ENCODE data around the gene WNT7A.

WNT7A gene

GRCh38 chr3:13884851-13885703 is 5.2 kb upstream of the WNT7A start:
- peak; percentile 72 for DNase-seq
- ATAC-seq: no peak

GRCh38 chr3:13883681-13884080 is 3.8 kb upstream of the WNT7A start:
- DNase-seq (no peak), ATAC-seq (no peak)

GRCh38 chr3:13882876-13883275 is 3.0 kb upstream of the WNT7A start:
- DNase-seq (no peak), ATAC-seq (no peak)

GRCh38 chr3:13881536-13882410 is 1.9 kb upstream of the WNT7A start:
- ATAC-seq: no peak
- no peak for DNase-seq

GRCh38 chr3:13880811-13881156 is 913 bp upstream of the WNT7A start:
- ATAC-seq (peak; percentile 6), DNase-seq (no peak)

- ATAC-seq (peak; percentile 20), DNase-seq (peak; percentile 30)
Observed at GRCh38 chr3:13879102-13879945, 547 bp downstream of the WNT7A start.

GRCh38 chr3:13878281-13879101 is 1.4 kb downstream of the WNT7A start:
- DNase-seq: no peak
- no peak for ATAC-seq

GRCh38 chr3:13877911-13878280 is 2.0 kb downstream of the WNT7A start:
- DNase-seq: no peak
- no peak for ATAC-seq

- DNase-seq (no peak), ATAC-seq (no peak)
Observed at GRCh38 chr3:13876451-13877100, 3.3 kb downstream of the WNT7A start.

- ATAC-seq (no peak), DNase-seq (no peak)
Observed at GRCh38 chr3:13874891-13875290, 5.0 kb downstream of the WNT7A start.

GRCh38 chr3:13873818-13874217 is 6.1 kb downstream of the WNT7A start:
- DNase-seq (no peak), ATAC-seq (no peak)

- ATAC-seq (no peak), DNase-seq (no peak)
Observed at GRCh38 chr3:13872451-13872850, 7.4 kb downstream of the WNT7A start.

GRCh38 chr3:13871791-13872190 is 8.1 kb downstream of the WNT7A start:
- ATAC-seq (no peak), DNase-seq (no peak)

GRCh38 chr3:13870902-13871301 is 9.0 kb downstream of the WNT7A start:
- ATAC-seq (no peak), DNase-seq (no peak)

GRCh38 chr3:13869761-13870343 is 10.0 kb downstream of the WNT7A start:
- DNase-seq (no peak), ATAC-seq (no peak)

- ATAC-seq: no peak
Observed at GRCh38 chr3:13868844-13869724, 10.8 kb downstream of the WNT7A start.

GRCh38 chr3:13867732-13868131 is 12.1 kb downstream of the WNT7A start:
- ATAC-seq (no peak), DNase-seq (no peak)

More at GRCh38 chr3:13868844-13869724, 10.8 kb downstream of the WNT7A start:
- DNase-seq: no peak

- peak; percentile 59 for ATAC-seq
- peak; percentile 53 for DNase-seq
Observed at GRCh38 chr3:13866041-13866965, 13.6 kb downstream of the WNT7A start.

Data from stimulated activated naive CD8-positive, alpha-beta T cell treated with anti-CD3 and anti-CD28 coated beads, Interleukin-15, Interleukin-2, amounts not matched to agents 100 U/mL and 50 U/mL, for 24 hours (primary cell).